Activated naive CD8-positive, alpha-beta T cell treated with anti-CD3 and anti-CD28 coated beads for 36 hours (primary cell): ENCODE data around the gene SERPINB6. TPM values are rescaled to one million over a fixed set of nuclear protein-coding genes. Genes with fewer than 3 reads are reported as not detected.
"Not testable (repeated sequence)": the region's sequence is repeated elsewhere in the genome, so short reads cannot be mapped to it uniquely, and the experiment has no call there.

ENCODE experiments used
- DNase-seq: peaks from one replicate; pipeline ENCODE4 v3.0.0; 2021
- H3K27ac Mint-ChIP-seq: one replicate; pipeline ENCODE4 v1.8.0; 2022; ENCODE audit warnings: mild to moderate bottlenecking, moderate library complexity, mixed read lengths
- H3K27me3 Mint-ChIP-seq: one replicate; pipeline ENCODE4 v1.8.0; 2022; ENCODE audit warnings: mild to moderate bottlenecking, mixed read lengths
- H3K36me3 Mint-ChIP-seq: one replicate; pipeline ENCODE4 v1.8.0; 2021; ENCODE audit warnings: mild to moderate bottlenecking, mixed read lengths
- H3K4me1 Mint-ChIP-seq: one replicate; pipeline ENCODE4 v1.8.0; 2021; ENCODE audit warnings: mixed read lengths
- H3K4me3 Mint-ChIP-seq: one replicate; pipeline ENCODE4 v1.8.0; 2022; ENCODE audit warnings: mild to moderate bottlenecking, moderate library complexity, mixed read lengths
- H3K9me3 Mint-ChIP-seq: one replicate; pipeline ENCODE4 v1.8.0; 2022; ENCODE audit warnings: mixed read lengths
- total RNA-seq, 2 experiments: library from RNA; stranded (reverse); gene quantifications; one replicate each; pipeline ENCODE4 v1.2.3, GENCODE V29; 2021

Gene SERPINB6
- total RNA-seq, 2 experiments from 2014 or later = 54.9 to 56.0 TPM

GRCh38 chr6:2973676-2974075 lies 2.3 kb upstream of the SERPINB6 start:
- Mint-ChIP-seq H3K36me3 (peaks cover 3% of the 10 kb centered on the region), H3K27ac (no peak overlapping the region), H3K4me3 (no peak overlapping the region), H3K9me3 (no peaks in the 10 kb centered on the region), H3K4me1 (peaks cover 23% of the 10 kb centered on the region), H3K27me3 (no peaks in the 10 kb centered on the region)
- DNase-seq = no peak

GRCh38 chr6:2973180-2973579 lies 1.8 kb upstream of the SERPINB6 start:
- H3K4me1 Mint-ChIP-seq = peaks cover 23% of the 10 kb centered on the region
- not testable (repeated sequence) for H3K27me3 Mint-ChIP-seq, H3K9me3 Mint-ChIP-seq, DNase-seq, H3K36me3 Mint-ChIP-seq, H3K27ac Mint-ChIP-seq, H3K4me3 Mint-ChIP-seq

GRCh38 chr6:2972685-2973084 lies 1.3 kb upstream of the SERPINB6 start:
- H3K27ac Mint-ChIP-seq, H3K9me3 Mint-ChIP-seq, DNase-seq, H3K27me3 Mint-ChIP-seq: not testable (repeated sequence)
- peaks cover 11% of the 10 kb centered on the region for H3K36me3 Mint-ChIP-seq
- H3K4me3 Mint-ChIP-seq = peak overlapping the region; percentile 84
- H3K4me1 Mint-ChIP-seq = peaks cover 27% of the 10 kb centered on the region

GRCh38 chr6:2972219-2972487 lies 786 bp upstream of the SERPINB6 start:
- DNase-seq, H3K27me3 Mint-ChIP-seq, H3K9me3 Mint-ChIP-seq: not testable (repeated sequence)
- Mint-ChIP-seq H3K4me1 (peaks cover 32% of the 10 kb centered on the region), H3K27ac (peak overlapping the region; percentile 92), H3K4me3 (peak overlapping the region; percentile 84), H3K36me3 (peaks cover 15% of the 10 kb centered on the region)

- no peaks in the 10 kb centered on the region for H3K27me3 Mint-ChIP-seq
- H3K27ac Mint-ChIP-seq = peak overlapping the region; percentile 85
- peak; percentile 69 for DNase-seq
- peaks cover 40% of the 10 kb centered on the region for H3K4me1 Mint-ChIP-seq
- peak overlapping the region; percentile 83 for H3K4me3 Mint-ChIP-seq
- peaks cover 6% of the 10 kb centered on the region for H3K9me3 Mint-ChIP-seq
- peaks cover 19% of the 10 kb centered on the region for H3K36me3 Mint-ChIP-seq
Measured at GRCh38 chr6:2970753-2971419, 481 bp downstream of the SERPINB6 start.

GRCh38 chr6:2970034-2970685 lies 1.2 kb downstream of the SERPINB6 start:
- H3K4me1 Mint-ChIP-seq = peaks cover 37% of the 10 kb centered on the region
- peak overlapping the region; percentile 85 for H3K27ac Mint-ChIP-seq
- no peaks in the 10 kb centered on the region for H3K27me3 Mint-ChIP-seq
- H3K36me3 Mint-ChIP-seq = peaks cover 19% of the 10 kb centered on the region
- H3K9me3 Mint-ChIP-seq = peaks cover 6% of the 10 kb centered on the region
- no peak for DNase-seq
- peak overlapping the region; percentile 83 for H3K4me3 Mint-ChIP-seq

GRCh38 chr6:2969549-2969948 lies 1.8 kb downstream of the SERPINB6 start:
- Mint-ChIP-seq H3K36me3 (peaks cover 19% of the 10 kb centered on the region), H3K4me1 (peaks cover 37% of the 10 kb centered on the region), H3K9me3 (peaks cover 6% of the 10 kb centered on the region), H3K27me3 (no peaks in the 10 kb centered on the region), H3K27ac (no peak overlapping the region), H3K4me3 (no peak overlapping the region)
- no peak for DNase-seq

GRCh38 chr6:2968600-2969135 lies 2.7 kb downstream of the SERPINB6 start:
- H3K4me3 Mint-ChIP-seq = no peak overlapping the region
- peaks cover 6% of the 10 kb centered on the region for H3K9me3 Mint-ChIP-seq
- peaks cover 19% of the 10 kb centered on the region for H3K36me3 Mint-ChIP-seq
- H3K27ac Mint-ChIP-seq = no peak overlapping the region
- no peaks in the 10 kb centered on the region for H3K27me3 Mint-ChIP-seq
- H3K4me1 Mint-ChIP-seq = peaks cover 40% of the 10 kb centered on the region
- DNase-seq = no peak

- H3K36me3 Mint-ChIP-seq = peaks cover 19% of the 10 kb centered on the region
- no peak for DNase-seq
- peaks cover 43% of the 10 kb centered on the region for H3K4me1 Mint-ChIP-seq
- H3K9me3 Mint-ChIP-seq = peaks cover 6% of the 10 kb centered on the region
- H3K27me3 Mint-ChIP-seq = no peaks in the 10 kb centered on the region
- no peak overlapping the region for H3K27ac Mint-ChIP-seq
- no peak overlapping the region for H3K4me3 Mint-ChIP-seq
Measured at GRCh38 chr6:2967936-2968335, 3.4 kb downstream of the SERPINB6 start.

- peaks cover 43% of the 10 kb centered on the region for H3K4me1 Mint-ChIP-seq
- H3K27me3 Mint-ChIP-seq = no peaks in the 10 kb centered on the region
- no peak for DNase-seq
- H3K9me3 Mint-ChIP-seq = peaks cover 6% of the 10 kb centered on the region
- no peak overlapping the region for H3K4me3 Mint-ChIP-seq
- H3K36me3 Mint-ChIP-seq = peaks cover 19% of the 10 kb centered on the region
- no peak overlapping the region for H3K27ac Mint-ChIP-seq
Measured at GRCh38 chr6:2966347-2966746, 5.0 kb downstream of the SERPINB6 start.

- peaks cover 36% of the 10 kb centered on the region for H3K4me1 Mint-ChIP-seq
Measured at GRCh38 chr6:2964793-2965505, 6.4 kb downstream of the SERPINB6 start.

GRCh38 chr6:2963756-2964155 lies 7.6 kb downstream of the SERPINB6 start:
- Mint-ChIP-seq H3K27me3 (no peaks in the 10 kb centered on the region), H3K27ac (no peak overlapping the region), H3K9me3 (peaks cover 6% of the 10 kb centered on the region), H3K4me1 (peaks cover 37% of the 10 kb centered on the region), H3K4me3 (no peak overlapping the region), H3K36me3 (peaks cover 18% of the 10 kb centered on the region)
- no peak for DNase-seq

More at GRCh38 chr6:2964793-2965505, 6.4 kb downstream of the SERPINB6 start:
- H3K27me3 Mint-ChIP-seq = no peaks in the 10 kb centered on the region
- peaks cover 18% of the 10 kb centered on the region for H3K36me3 Mint-ChIP-seq
- no peak for DNase-seq
- H3K4me3 Mint-ChIP-seq = no peak overlapping the region
- H3K9me3 Mint-ChIP-seq = peaks cover 6% of the 10 kb centered on the region
- no peak overlapping the region for H3K27ac Mint-ChIP-seq

GRCh38 chr6:2962636-2963035 lies 8.7 kb downstream of the SERPINB6 start:
- Mint-ChIP-seq H3K27me3 (no peaks in the 10 kb centered on the region), H3K36me3 (peaks cover 13% of the 10 kb centered on the region), H3K27ac (no peak overlapping the region), H3K9me3 (no peaks in the 10 kb centered on the region), H3K4me3 (no peak overlapping the region), H3K4me1 (peaks cover 42% of the 10 kb centered on the region)
- no peak for DNase-seq

- peaks cover 36% of the 10 kb centered on the region for H3K4me1 Mint-ChIP-seq
- no peaks in the 10 kb centered on the region for H3K27me3 Mint-ChIP-seq
- no peaks in the 10 kb centered on the region for H3K9me3 Mint-ChIP-seq
- H3K36me3 Mint-ChIP-seq = peaks cover 10% of the 10 kb centered on the region
- no peak overlapping the region for H3K4me3 Mint-ChIP-seq
- no peak for DNase-seq
- no peak overlapping the region for H3K27ac Mint-ChIP-seq
Measured at GRCh38 chr6:2962004-2962403, 9.4 kb downstream of the SERPINB6 start.

GRCh38 chr6:2961506-2961905 lies 9.9 kb downstream of the SERPINB6 start:
- H3K9me3 Mint-ChIP-seq = no peaks in the 10 kb centered on the region
- H3K27ac Mint-ChIP-seq = no peak overlapping the region
- DNase-seq = no peak
- H3K27me3 Mint-ChIP-seq = no peaks in the 10 kb centered on the region
- H3K4me3 Mint-ChIP-seq = no peak overlapping the region
- H3K36me3 Mint-ChIP-seq = peaks cover 12% of the 10 kb centered on the region
- peaks cover 33% of the 10 kb centered on the region for H3K4me1 Mint-ChIP-seq
